B cell (primary cell): Measurements from ENCODE around the gene PDAP1.

Experiments
- CTCF ChIP-seq: fragments of 200-600 bp; IDR thresholded peaks from one replicate; pipeline ENCODE4 v1.8.0; 2022; ENCODE audit warnings: antibody characterized with exemption, mild to moderate bottlenecking
- EZH2 ChIP-seq: IDR thresholded peaks from 2 replicates; pipeline ENCODE4 v1.6.1; 2012; ENCODE audit warnings: borderline replicate concordance, low read depth, mild to moderate bottlenecking, moderate library complexity, low read length; ENCODE audit not compliant: insufficient read depth, poor library complexity, severe bottlenecking

GRCh38 chr7:99448855-99449254 lies 40.5 kb upstream of the PDAP1 start:
- no peak for TF ChIP-seq EZH2
- TF ChIP-seq CTCF, result no peak
